HG02973 (cell line): Measurements from ENCODE around the gene ASIC3.
"Not testable (repeated sequence)": the region's sequence is repeated elsewhere in the genome, so short reads cannot be mapped to it uniquely, and the experiment has no call there.

Experiments used
- ATAC-seq: cut with Tn5 transposase; IDR thresholded peaks from one replicate; pipeline ENCODE4 v1.9.1; 2021; ENCODE audit warnings: moderate library complexity; ENCODE audit not compliant: unreplicated experiment

Gene ASIC3

DNA sequence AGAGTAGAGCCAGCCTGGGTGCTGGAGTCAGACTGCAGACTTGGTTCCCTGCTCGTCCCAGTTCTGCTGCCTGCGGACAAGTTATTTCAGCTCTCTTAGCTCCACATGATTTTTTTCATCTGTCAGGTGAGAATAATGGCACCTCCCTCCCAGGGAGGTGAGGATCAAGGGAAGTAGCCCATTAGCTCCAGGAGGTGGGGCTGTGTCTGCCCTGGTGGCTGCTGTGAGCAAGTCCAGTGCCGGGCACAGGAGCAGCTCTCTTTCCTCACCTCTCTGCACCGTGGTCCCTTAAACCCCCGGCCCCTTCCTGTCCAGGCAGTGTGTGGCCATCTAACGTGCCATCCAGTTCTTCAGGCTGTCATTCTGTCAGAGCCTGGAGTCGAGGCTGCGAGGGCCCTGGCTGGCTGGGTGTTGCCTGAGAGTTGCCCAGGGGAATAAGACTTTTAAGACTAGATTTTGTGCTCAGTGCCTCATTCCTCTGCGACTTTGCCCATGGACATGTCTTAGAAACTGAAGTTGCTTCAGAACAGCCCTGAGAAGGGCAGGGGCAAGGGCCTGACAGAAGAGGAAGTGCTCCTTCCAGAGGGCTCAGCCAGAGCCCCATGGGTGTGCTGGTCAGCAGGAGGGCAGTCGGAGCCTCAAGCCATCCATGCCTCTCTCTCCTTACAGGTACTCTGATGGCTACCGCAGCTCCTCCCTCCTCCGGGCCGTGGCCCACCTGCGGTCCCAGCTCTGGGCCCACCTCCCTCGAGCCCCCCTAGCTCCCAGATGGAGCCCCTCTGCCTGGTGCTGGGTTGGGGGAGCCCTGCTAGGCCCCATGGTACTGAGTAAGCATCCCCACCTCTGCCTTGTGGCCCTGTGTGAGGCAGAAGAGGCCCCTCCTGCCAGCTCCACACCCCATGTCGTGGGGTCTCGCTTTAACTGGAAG, 15.1 kb upstream of the ASIC3 start:
- ATAC-seq: no peak

DNA sequence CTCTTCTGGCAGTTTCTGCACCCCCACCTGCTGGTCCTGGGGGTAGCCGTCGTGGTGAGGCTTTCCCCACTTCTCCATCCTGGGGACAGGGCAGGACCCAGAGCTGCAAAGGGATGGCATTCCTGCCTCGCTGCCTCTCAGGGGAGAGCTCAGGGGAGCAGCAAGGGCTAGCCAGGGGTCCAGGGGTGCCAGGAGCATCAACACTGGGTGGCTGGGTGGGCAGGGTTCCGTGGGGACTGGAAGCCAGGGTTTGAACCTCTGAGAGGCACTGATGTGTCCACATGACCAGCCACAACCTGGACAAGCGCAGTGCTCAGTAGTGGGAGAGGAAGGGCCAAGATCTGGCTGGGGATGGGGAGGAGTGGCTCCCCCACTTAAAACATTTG, 14.5 kb upstream of the ASIC3 start:
- no peak for ATAC-seq

DNA sequence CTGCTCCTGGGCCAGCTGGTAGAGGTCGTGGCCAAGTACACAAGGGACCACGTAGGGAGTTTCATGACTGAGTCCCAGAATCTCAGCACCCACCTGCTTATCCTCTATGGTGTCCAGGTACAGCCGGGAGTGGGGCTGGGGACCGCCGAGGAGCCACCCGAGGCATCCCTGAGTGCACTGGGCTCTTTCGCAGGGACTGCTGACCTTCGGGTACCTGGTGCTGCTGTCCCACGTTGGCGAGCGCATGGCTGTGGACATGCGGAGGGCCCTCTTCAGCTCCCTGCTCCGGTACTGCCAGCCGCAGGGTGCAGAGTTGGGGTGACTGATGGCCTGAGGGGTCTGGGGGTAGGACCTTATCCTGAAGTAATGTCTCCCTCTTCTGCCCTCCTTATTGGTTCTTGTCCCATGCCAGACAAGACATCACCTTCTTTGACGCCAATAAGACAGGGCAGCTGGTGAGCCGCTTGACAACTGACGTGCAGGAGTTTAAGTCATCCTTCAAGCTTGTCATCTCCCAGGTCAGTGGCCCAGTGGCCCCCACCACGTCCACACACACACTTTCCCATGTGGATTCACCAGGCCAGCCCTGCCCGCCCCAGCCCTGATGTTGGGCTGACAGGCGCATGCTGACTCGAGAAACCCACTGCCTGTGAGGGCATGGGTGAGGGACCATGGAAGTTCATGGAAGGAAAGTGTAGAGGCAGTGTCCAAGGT, 13.9 kb upstream of the ASIC3 start:
- ATAC-seq: no peak

DNA sequence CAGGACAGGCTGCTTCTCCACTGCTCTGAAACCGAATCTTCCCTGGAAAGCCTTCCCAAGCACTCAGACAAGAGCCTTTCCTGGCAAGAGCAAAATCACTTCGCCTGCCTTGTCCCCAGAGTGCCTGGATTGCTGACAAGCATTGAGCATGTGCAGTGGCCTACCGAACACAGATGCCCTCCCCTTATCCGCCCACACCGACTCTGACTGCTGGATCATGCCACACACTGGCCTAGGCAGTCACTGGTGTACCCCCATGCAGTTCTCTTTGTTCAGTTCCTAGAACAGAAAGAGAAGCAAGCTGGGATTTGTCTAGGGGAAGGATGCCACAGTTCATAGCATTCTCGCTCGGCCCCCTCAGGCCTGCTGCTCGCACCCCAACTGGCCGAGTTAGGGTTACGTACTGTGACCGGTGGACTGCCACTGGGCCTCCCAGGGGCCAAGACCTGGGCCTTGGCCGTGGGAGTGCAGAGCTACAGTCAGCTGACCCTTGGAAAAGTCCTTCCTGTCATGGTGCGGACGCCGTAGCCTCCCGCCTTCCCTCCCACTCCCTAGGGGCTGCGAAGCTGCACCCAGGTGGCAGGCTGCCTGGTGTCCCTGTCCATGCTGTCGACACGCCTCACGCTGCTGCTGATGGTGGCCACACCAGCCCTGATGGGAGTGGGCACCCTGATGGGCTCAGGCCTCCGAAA, 13.2 kb upstream of the ASIC3 start:
- ATAC-seq: no peak

DNA sequence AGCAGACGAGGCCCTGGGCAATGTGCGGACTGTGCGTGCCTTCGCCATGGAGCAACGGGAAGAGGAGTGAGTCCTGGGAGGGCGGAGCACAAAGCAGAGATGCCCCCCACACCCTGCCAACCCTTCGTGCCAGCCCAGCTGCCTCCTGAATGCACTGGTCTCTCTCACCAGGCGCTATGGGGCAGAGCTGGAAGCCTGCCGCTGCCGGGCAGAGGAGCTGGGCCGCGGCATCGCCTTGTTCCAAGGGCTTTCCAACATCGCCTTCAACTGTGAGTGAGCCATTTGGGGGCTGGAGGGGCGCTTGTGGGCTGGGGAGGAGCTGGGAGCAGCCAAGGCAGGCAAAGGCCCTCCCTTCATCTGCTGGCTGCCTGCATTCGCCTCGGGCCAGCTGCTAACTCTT, 12.4 kb upstream of the ASIC3 start:
- no peak for ATAC-seq

DNA sequence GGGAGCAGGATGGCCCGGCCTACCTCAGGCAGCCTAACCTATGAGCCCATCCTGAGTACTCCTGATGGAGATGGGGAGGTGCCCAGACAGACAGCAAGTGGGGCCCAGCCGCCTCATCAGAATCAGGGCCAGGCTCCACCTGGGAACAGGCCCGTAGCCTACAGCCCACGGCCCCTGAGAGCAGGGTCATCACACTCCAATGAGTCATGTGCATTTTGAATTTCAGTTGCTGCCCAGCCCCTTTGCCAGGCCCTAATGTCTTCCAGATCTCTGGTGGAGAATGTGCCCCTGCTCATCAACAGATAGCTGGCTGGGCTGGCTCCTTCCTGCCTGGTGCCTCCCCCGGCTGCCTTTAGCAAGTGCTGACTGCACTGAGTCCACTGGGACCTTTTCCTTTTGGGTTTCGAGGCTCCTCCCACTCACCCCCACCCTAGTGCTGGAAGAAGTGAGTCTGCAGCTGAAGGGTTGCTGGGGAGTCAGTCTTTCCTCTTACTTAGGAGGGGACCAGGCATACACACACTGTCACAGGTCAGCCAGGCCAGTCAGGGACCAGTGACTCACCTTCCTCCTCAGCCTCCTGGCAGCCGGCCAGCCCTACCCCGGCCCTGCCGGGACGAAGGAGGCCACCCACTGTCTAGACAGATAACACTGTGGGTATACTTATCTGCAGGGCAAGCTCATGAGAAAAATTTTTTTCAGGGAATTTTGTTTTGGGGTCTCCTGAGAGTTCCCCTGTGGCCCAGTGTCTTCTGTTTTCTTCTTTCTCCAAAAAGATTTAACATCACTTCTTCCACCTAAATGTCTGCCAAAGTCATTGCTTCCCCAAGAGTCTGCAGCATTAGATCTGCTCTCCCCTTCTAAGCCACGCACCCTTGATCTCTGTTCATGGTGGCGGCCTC, 9.1 kb upstream of the ASIC3 start:
- ATAC-seq: no peak

DNA sequence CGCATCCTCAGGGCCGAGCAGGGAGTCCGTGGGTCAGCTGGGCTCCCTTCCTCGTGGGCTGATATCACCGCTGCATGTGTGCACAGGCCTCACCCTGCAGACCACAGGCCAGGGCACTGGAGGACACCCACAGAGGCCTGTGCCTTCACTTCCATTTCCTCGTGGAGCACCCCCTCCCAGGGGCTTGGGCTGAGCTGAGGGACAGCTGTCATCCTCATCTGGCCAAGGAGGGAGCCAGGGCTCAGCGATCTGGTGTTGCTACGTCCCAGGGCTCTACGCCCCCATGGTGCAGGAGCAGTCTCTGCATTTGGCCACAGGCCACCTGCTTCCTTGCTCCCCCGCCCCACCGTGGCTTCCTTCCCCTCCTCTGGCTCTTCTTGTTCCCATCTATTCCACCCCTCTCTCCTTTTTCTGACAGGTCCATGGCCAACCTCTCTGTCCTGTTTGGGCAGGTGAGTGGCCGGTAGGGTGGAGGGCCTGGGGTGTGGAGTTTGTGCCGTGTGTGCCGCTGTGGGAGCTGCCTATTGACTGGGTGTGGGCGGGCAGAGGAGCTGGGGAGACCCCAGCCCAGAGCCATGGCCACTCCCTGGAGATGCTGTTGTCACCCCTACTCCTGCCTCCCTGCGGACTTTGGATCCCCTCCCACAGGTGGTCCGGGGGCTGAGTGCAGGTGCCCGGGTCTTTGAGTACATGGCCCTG, 8.3 kb upstream of the ASIC3 start:
- no peak for ATAC-seq

DNA sequence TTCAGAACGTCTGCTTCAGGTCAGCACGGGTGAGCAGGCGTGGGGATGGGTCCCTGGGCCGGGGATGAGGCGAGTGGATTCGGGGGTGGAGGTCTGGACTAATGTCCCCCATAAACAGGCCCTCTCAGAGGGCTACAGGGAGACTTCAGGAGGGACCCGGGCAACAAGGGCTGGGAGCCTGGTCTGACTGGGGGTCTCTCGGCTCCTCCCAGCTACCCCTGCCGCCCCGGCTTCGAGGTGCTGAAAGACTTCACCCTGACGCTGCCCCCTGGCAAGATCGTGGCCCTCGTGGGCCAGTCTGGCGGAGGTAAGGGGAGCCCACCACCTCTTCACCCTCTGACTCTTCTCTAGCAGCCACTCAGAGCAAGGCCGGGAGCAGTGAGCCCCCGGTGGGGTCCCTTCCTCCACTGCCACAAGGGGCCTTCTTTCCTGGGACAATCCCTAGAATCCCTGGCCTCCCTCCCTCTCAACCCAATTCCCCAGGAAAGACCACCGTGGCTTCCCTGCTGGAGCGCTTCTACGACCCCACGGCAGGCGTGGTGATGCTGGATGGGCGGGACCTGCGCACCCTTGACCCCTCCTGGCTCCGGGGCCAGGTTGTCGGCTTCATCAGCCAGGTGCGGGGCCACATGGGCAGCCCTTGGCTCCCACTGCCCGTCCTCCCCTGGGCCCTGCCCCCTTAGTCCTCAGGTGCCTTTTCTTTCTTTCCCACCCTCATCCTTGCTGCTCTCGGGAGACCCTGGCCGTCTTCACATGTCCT, 7.5 kb upstream of the ASIC3 start:
- no peak for ATAC-seq

DNA sequence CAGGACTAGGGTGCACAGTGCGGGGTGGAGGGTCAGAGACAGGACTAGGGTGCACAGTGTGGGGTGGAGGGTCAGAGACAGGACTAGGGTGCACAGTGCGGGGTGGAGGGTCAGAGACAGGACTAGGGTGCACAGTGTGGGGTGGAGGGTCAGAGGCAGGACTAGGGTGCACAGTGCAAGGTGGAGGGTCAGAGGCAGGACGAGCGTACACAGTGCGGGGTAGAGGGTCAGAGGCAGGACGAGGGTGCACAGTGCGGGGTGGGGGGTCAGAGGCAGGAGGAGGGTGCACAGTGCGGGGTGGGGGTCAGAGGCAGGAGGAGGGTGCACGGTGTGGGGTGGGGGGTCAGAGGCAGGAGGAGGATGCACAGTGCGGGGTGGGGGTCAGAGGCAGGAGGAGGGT, 4.9 kb upstream of the ASIC3 start:
- not testable (repeated sequence) for ATAC-seq

DNA sequence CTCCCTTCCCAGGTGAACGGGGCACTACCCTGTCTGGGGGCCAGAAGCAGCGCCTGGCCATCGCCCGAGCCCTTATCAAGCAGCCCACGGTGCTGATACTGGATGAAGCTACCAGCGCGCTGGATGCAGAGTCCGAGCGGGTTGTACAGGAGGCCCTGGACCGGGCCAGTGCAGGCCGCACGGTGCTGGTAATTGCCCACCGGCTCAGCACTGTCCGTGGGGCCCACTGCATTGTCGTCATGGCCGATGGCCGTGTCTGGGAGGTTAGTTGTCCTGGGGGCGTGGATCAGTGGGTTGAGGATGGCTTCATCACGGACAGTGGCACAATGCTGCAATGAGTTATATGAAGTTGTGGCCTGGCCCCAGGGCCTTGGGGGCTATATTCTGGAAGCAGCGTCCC, 4.4 kb upstream of the ASIC3 start:
- ATAC-seq: no peak

DNA sequence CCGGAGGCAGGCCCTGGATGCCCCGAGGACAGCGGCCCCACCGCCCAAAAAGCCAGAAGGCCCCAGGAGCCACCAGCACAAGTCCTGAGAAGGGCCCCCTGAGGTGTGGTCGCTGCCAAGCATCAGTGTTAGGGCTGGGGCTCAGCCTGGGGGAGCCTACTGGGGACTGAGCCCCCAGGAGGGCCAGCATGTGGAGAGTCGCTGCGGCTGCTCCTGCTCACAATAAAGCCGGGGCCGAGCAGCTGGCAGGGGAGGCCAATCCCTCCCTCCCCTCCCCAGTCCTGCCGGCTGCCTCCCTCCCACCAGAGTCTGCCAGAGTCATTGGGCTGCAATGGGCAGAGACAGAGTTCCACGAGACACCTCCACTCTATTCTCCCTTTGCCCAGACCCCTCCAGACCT, 3.1 kb upstream of the ASIC3 start:
- ATAC-seq: no peak

DNA sequence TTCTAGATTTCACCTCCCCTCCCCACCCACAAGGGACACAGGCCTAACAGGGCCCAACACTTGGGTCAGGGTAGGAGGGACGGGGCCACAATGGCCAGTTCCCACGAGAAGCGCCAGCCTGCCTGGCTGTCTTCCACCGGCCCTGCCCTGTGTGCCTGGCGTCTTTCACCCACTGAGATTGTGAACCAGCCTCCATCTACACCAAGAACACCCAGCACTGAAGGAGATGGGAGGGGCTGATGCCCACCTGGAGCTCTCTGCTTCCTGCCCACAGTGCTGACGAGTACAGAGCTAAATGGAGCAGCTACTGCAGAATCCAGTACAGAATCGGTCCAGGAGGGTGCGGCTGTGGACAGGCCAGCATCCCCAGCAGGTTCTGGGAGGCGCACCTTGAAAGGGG, 2.4 kb upstream of the ASIC3 start:
- ATAC-seq: no peak

DNA sequence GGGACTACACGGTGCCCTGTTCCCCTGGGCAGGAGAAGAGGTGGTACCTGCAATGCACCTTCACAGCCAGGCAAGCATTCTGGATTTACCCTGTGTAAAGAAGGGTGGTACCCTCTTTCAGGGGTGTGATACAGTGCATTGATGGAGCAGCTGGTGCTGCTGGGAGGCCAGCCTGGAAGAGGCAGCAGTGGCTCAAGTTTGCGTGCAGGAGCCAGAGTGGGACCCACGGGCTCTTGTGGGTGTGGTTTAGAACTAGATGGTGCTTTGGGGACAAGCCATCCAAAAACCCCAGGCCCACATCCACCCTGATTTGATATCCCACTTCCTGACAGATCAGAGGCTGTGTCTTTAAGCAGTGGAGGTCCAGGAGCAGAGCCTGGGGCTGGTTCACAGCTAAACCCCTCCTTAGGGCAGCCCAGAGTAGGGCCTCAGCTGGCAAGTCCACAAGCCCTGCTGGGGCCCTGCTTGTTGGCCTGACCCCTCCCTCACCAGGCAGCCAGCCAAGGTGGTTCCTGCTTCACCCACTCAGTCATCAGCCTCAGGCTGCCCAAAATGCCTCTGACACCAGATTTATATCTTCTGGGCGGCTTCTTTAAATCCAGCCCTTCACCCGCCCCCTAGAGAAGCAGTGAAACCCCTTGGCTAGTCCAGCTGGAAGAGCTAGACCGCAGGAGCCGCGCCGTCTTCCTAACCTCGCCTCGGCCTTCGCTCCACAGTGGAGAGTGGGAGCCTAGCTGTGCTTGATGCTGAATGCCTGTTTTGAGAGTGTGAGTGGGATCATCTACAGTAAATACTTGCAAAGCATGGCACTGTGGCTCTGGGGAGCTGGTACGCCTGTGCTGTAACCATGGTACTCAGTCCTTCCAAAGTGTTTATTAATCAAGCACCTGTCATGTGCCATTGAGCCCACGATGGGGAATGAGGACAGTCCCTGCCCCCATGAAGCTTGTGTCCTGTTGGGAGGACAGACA, 1.4 kb upstream of the ASIC3 start:
- ATAC-seq: no peak

DNA sequence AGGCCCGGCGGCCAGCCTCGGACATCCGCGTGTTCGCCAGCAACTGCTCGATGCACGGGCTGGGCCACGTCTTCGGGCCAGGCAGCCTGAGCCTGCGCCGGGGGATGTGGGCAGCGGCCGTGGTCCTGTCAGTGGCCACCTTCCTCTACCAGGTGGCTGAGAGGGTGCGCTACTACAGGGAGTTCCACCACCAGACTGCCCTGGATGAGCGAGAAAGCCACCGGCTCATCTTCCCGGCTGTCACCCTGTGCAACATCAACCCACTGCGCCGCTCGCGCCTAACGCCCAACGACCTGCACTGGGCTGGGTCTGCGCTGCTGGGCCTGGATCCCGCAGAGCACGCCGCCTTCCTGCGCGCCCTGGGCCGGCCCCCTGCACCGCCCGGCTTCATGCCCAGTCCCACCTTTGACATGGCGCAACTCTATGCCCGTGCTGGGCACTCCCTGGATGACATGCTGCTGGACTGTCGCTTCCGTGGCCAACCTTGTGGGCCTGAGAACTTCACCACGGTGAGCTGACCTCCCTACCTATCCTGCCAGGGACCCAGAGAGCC, 656 bp downstream of the ASIC3 start:
- no peak for ATAC-seq

DNA sequence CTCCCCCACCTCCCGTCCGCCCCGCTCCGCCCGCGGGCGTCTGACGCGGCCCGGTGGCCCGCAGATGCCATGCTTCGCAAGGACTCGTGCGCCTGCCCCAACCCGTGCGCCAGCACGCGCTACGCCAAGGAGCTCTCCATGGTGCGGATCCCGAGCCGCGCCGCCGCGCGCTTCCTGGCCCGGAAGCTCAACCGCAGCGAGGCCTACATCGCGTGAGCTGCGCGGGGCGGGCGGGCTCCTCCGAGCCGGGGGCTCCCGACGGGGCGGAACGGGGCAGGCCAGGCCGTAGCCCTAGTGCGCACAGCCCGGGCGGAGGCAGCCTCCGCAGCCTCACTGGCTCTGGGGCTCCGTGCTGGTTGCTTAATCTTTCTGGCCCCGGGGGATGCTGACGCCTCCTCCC, 2.8 kb downstream of the ASIC3 start:
- no peak for ATAC-seq

DNA sequence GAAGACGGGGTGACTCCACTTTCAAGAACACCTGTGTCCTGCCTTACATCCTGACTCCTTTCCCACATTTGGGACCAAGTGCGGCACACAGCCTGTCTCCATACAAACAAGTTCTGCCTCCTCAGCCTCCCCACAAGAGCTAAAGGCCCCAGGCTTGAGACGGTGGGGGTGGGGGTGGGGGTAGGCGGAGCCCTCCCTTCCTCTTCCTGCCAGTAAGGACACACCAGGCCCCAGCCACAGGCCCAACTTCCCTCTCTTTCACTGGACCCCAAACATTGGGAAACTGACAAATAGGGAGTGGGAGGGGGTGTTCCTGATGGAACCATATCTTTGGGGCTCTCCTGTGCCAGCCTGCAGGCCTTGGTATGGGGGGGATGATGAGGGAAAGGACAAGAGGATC, 4.8 kb downstream of the ASIC3 start:
- no peak for ATAC-seq

DNA sequence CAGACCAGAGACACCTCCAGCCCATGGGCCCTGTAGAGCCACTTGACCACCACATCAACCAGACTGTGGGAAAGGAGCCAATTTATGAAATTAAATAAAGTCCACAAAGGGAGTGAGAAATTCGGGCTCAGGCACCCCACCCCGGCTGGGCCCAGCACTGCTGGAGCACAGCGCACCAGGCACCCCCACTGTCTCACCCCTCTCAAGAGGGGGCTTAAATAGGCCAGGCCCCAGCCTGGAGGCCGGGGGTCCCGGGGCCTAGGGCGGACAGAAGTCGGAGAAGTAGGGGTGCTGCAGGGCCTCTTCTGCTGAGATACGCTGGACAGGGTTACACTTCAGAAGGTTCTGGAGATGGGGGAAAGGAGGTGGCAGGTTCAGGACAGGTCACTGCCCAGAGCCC, 5.4 kb downstream of the ASIC3 start:
- ATAC-seq: no peak

DNA sequence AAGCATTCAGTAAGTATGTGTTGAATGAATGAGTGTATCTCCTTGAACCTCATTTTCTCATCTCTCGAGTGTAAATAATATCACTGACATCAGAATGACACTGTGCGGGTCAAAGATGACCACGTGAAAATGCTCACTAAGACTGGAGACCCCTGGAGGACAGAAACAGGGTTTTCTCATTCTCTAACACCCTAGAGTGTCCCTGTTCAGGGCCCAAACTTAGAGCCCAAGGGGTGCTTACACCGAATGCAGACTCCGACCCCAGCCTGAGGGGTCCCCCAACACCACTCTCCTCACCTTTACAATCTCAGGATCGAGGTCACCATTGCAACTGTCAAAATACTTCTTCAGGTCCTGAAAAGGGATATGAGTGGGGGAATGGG, 7.9 kb downstream of the ASIC3 start:
- no peak for ATAC-seq
